ENCODE results near the gene NKD2. TPM values are rescaled to one million over a fixed set of nuclear protein-coding genes. Genes with fewer than 3 reads are reported as not detected.

NKD2 gene
- polyA plus RNA-seq, 1 of the 3 experiments (the other 2 are of a cell fraction), result not detected

GRCh38 chr5:984774-985173 lies 23.8 kb upstream of the NKD2 start:
- no peak overlapping the region for H3K9ac ChIP-seq
- no peaks in the 10 kb centered on the region for H3K9me2 ChIP-seq
- H3F3A ChIP-seq (replicated peaks; ENCODE audit: insufficient read depth), result no peaks in the 10 kb centered on the region
- 0 out of 2 replicates have a peak, but pooled peaks cover 6% of the 10 kb centered on the region for H3K27me3 ChIP-seq (ENCODE audit: insufficient read depth)
- no peaks in the 10 kb centered on the region; the same call in 1 of the 2 replicates for H3K9me3 ChIP-seq
- no peak overlapping the region for H2AFZ ChIP-seq (ENCODE audit: low read depth)
- DNase-seq, result no peak
- no peaks in the 10 kb centered on the region; a peak in 1 of 4 replicates for H3K4me1 ChIP-seq (ENCODE audit: control insufficient read depth in 1 of 2, insufficient read depth in 2 of 2, low read depth in 1 of 2, low read length in 1 of 2)
- no peak overlapping the region for H3K4me3 ChIP-seq (ENCODE audit: low read depth in 2 of 2, low read length in 1 of 2)
- no peak for TF ChIP-seq GATA2 (CRISPR knock-in tag; IDR thresholded peaks at IDR 0.05)
- no peak for TF ChIP-seq MXI1 (IDR thresholded peaks at IDR 0.05; ENCODE audit: low read depth, low read length)
- TF ChIP-seq RXRA (IDR thresholded peaks at IDR 0.05; ENCODE audit: borderline replicate concordance, low read depth), result no peak
- TF ChIP-seq RCOR1 (IDR thresholded peaks at IDR 0.05; ENCODE audit: low read length), result no peak
- TF ChIP-seq GABPA (IDR thresholded peaks at IDR 0.05; ENCODE audit: low read depth), result no peak
- no peak for TF ChIP-seq EZH2phosphoT487 (IDR thresholded peaks at IDR 0.05; ENCODE audit: borderline replicate concordance, low read depth)
- no peak for TF ChIP-seq USF2 (IDR thresholded peaks at IDR 0.05; ENCODE audit: borderline replicate concordance, low read depth, low read length)
- no peak for TF ChIP-seq YY1 (IDR thresholded peaks at IDR 0.05; ENCODE audit: low read depth)
- no peak for TF ChIP-seq NFIC (IDR thresholded peaks at IDR 0.05; ENCODE audit: borderline replicate concordance)
- TF ChIP-seq SIN3A (IDR thresholded peaks at IDR 0.05; ENCODE audit: borderline replicate concordance, low read depth, low read length), result no peak
- TF ChIP-seq USF1 (IDR thresholded peaks at IDR 0.05; ENCODE audit: borderline replicate concordance, low read depth), result no peak
- no peak for TF ChIP-seq RAD21 (IDR thresholded peaks at IDR 0.05; ENCODE audit: low read length)
- TF ChIP-seq POLR2AphosphoS5 (IDR thresholded peaks at IDR 0.05; ENCODE audit: low read depth, low read length), result no peak
- no peaks in the 10 kb centered on the region for H3K36me3 ChIP-seq (replicated peaks in 1 of 2; ENCODE audit: control insufficient read depth in 1 of 2, insufficient read depth in 2 of 2, low read length in 1 of 2)
- POLR2A ChIA-PET, result no interaction called here
- H4K20me1 ChIP-seq (ENCODE audit: insufficient read depth), result no peaks in the 10 kb centered on the region
- WGBS (ENCODE audit: low lambda C conversion rate), result 9% methylated on average over 3 of the region's 3 CpGs
- H3K79me2 ChIP-seq (ENCODE audit: insufficient read depth), result no peaks in the 10 kb centered on the region
- no peak overlapping the region for H3K4me2 ChIP-seq
- H3K27ac ChIP-seq (ENCODE audit: low read depth in 2 of 2, low read length in 1 of 2), result no peak overlapping the region
- CTCF ChIA-PET, result interaction anchor here (1.4 to 2.1 kb wide), 3 partner anchors 11 to 183 kb away, joined by 3 to 7 read pairs (median 5); no protein-coding TSS in a partner anchor

- no peak overlapping the region for H3K4me3 ChIP-seq (ENCODE audit: low read depth in 2 of 2, low read length in 1 of 2)
- H3K79me2 ChIP-seq (ENCODE audit: insufficient read depth), result no peaks in the 10 kb centered on the region
- H4K20me1 ChIP-seq (ENCODE audit: insufficient read depth), result no peaks in the 10 kb centered on the region
- H3K9me2 ChIP-seq, result no peaks in the 10 kb centered on the region
- H3F3A ChIP-seq (replicated peaks; ENCODE audit: insufficient read depth), result no peaks in the 10 kb centered on the region
- no peak for DNase-seq
- no peaks in the 10 kb centered on the region for H3K4me1 ChIP-seq (ENCODE audit: control insufficient read depth in 1 of 2, insufficient read depth in 2 of 2, low read depth in 1 of 2, low read length in 1 of 2)
- CTCF ChIA-PET, result no interaction called here
- H3K9me3 ChIP-seq, result no peaks in the 10 kb centered on the region; the same call in 1 of the 2 replicates
- WGBS (ENCODE audit: low lambda C conversion rate), result 11% methylated on average over 2 of the region's 2 CpGs
- no peak overlapping the region for H3K4me2 ChIP-seq
- POLR2A ChIA-PET, result no interaction called here
- no peak overlapping the region for H2AFZ ChIP-seq (ENCODE audit: low read depth)
- no peaks in the 10 kb centered on the region for H3K27me3 ChIP-seq (ENCODE audit: insufficient read depth)
- H3K9ac ChIP-seq, result no peak overlapping the region
- no peak overlapping the region for H3K27ac ChIP-seq (ENCODE audit: low read depth in 2 of 2, low read length in 1 of 2)
- no peaks in the 10 kb centered on the region for H3K36me3 ChIP-seq (replicated peaks in 1 of 2; ENCODE audit: control insufficient read depth in 1 of 2, insufficient read depth in 2 of 2, low read length in 1 of 2)
- TF ChIP-seq FOSL2 (IDR thresholded peaks at IDR 0.05; ENCODE audit: borderline replicate concordance, low read depth), result no peak
- no peak for TF ChIP-seq MXI1 (IDR thresholded peaks at IDR 0.05; ENCODE audit: low read depth, low read length)
- TF ChIP-seq NRF1 (IDR thresholded peaks at IDR 0.05; ENCODE audit: low read depth, low read length), result no peak
- TF ChIP-seq RAD21 (IDR thresholded peaks at IDR 0.05; ENCODE audit: low read length), result no peak
- TF ChIP-seq EZH2phosphoT487 (IDR thresholded peaks at IDR 0.05; ENCODE audit: borderline replicate concordance, low read depth), result no peak
- no peak for TF ChIP-seq NFIC (IDR thresholded peaks at IDR 0.05; ENCODE audit: borderline replicate concordance)
- TF ChIP-seq MAX (IDR thresholded peaks at IDR 0.05; ENCODE audit: low read depth), result no peak
- TF ChIP-seq SIN3A (IDR thresholded peaks at IDR 0.05; ENCODE audit: borderline replicate concordance, low read depth, low read length), result no peak
- TF ChIP-seq GABPA (IDR thresholded peaks at IDR 0.05; ENCODE audit: low read depth), result no peak
- TF ChIP-seq USF2 (IDR thresholded peaks at IDR 0.05; ENCODE audit: borderline replicate concordance, low read depth, low read length), result no peak
- TF ChIP-seq RCOR1 (IDR thresholded peaks at IDR 0.05; ENCODE audit: low read length), result no peak
- TF ChIP-seq ZBTB33 (IDR thresholded peaks at IDR 0.05; ENCODE audit: borderline replicate concordance, low read depth), result no peak
- TF ChIP-seq PBX3 (IDR thresholded peaks at IDR 0.05), result no peak
- TF ChIP-seq USF1 (IDR thresholded peaks at IDR 0.05; ENCODE audit: borderline replicate concordance, low read depth), result no peak
- TF ChIP-seq ELF1 (IDR thresholded peaks at IDR 0.05), result no peak
- no peak for TF ChIP-seq RXRA (IDR thresholded peaks at IDR 0.05; ENCODE audit: borderline replicate concordance, low read depth)
- no peak for TF ChIP-seq JUND (IDR thresholded peaks at IDR 0.05)
These were observed 20.8 kb upstream of the NKD2 start for GRCh38 chr5:987761-988160.
